GM21717 (cell line): ENCODE data around the gene ABITRAM.

Source experiments
- ATAC-seq: cut with Tn5 transposase; IDR thresholded peaks from one replicate; pipeline ENCODE4 v1.9.1; 2021; ENCODE audit warnings: mild to moderate bottlenecking, moderate library complexity; ENCODE audit not compliant: unreplicated experiment

Gene ABITRAM

GRCh38 chr9:108983885-108984284 lies 49.7 kb downstream of the ABITRAM start:
- ATAC-seq = no peak
